Motor neuron (in vitro differentiated cells): Measurements from ENCODE around the gene ENPP3. TPM values are rescaled to one million over a fixed set of nuclear protein-coding genes. Genes with fewer than 3 reads are reported as not detected.

ENCODE experiments used
- ATAC-seq, 8 experiments: fragments of 200-7000 bp; cut with Tn5 transposase; replicated peaks in 6 of 8; 2 replicates each; pipeline ENCODE4 v1.8.0; 2021; ENCODE audit warnings: mild to moderate bottlenecking in 8 of 8, moderate library complexity in 8 of 8
- H3K27ac ChIP-seq, 2 donors: fragments of 250-450 bp; sonication (Bioruptor Pico); 2 replicates each; pipeline ENCODE4 v1.9.0; 2021; ENCODE audit warnings: antibody characterized with exemption in 2 of 2, mild to moderate bottlenecking in 2 of 2, moderate library complexity in 1 of 2
- H3K4me1 ChIP-seq, 2 donors: fragments of 250-450 bp; sonication (Bioruptor Pico); replicated peaks in 1 of 2; 2 replicates each; pipeline ENCODE4 v1.6.1; 2021; ENCODE audit warnings: antibody characterized with exemption in 2 of 2, mild to moderate bottlenecking in 2 of 2, moderate library complexity in 1 of 2
- H3K4me3 ChIP-seq, 5 donors: fragments of 250-450 bp; sonication (Bioruptor Pico); 2 replicates each; pipeline ENCODE4 v1.9.0; 2021; ENCODE audit warnings: antibody characterized with exemption in 5 of 5, mild to moderate bottlenecking in 5 of 5, moderate library complexity in 4 of 5
- WGBS, 10 experiments: fragments of 450-650 bp; shearing (Covaris generic); methylation state at CpG; one replicate each; pipeline ENCODE4 v1.0.0; 2022; 5-methylcytosine and 5-hydroxymethylcytosine counted together
- in situ Hi-C, 9 experiments: fragments of 400-800 bp; cut with MboI; loops; one replicate each; pipeline ENCODE4 v1.15.0; 2021; ENCODE audit warnings: low sequenced_read_pairs in 9 of 9, low pct_unique_long_range_greater_than_20kb in 2 of 9; ENCODE audit not compliant: unreplicated experiment in 9 of 9
- total RNA-seq, 8 experiments: library from RNA; unstranded; fragments of 300-600 nt; gene quantifications; 2 replicates each; pipeline versions ENCODE4 v1.2.3 to v1.2.4, GENCODE V29; 2022

ENPP3 gene
- total RNA-seq, 8 experiments from 2014 or later: 0.14 to 0.78 (median 0.27) TPM; not detected in 3

- no peak for ATAC-seq
- Histone ChIP-seq H3K4me1 (no peaks in the 10 kb centered on the region), H3K4me3 (no peak overlapping the region), H3K27ac (no peak overlapping the region)
- in situ Hi-C loops: no loop called here
- 80 to 100% (median 91%) methylated on average over 2 to 9 of the region's 15 CpGs for WGBS, 10 experiments
Observed at GRCh38 chr6:131769385-131770141, 132.5 kb downstream of the ENPP3 start.

GRCh38 chr6:131770776-131771175, 133.7 kb downstream of the ENPP3 start:
- in situ Hi-C loops: no loop called here
- no peak overlapping the region for H3K27ac ChIP-seq
- ATAC-seq: no peak
- no peak overlapping the region for H3K4me3 ChIP-seq
- WGBS, 10 experiments: 0 to 100% (median 80%) methylated on average over 1 of the region's 1 CpG; no CpG with 5 or more reads in 3 of the 10 experiments
- no peaks in the 10 kb centered on the region for H3K4me1 ChIP-seq

GRCh38 chr6:131773284-131773950, 136.3 kb downstream of the ENPP3 start:
- WGBS, 10 experiments: 8 to 95% (median 79%) methylated on average over 2 to 4 of the region's 4 CpGs; no CpG with 5 or more reads in 2 of the 10 experiments
- Histone ChIP-seq H3K4me3 (no peak overlapping the region), H3K27ac (no peak overlapping the region), H3K4me1 (no peaks in the 10 kb centered on the region)
- peak in 2 of 8 experiments; percentile 24 to 25 for ATAC-seq
- in situ Hi-C loops: no loop called here

DNA sequence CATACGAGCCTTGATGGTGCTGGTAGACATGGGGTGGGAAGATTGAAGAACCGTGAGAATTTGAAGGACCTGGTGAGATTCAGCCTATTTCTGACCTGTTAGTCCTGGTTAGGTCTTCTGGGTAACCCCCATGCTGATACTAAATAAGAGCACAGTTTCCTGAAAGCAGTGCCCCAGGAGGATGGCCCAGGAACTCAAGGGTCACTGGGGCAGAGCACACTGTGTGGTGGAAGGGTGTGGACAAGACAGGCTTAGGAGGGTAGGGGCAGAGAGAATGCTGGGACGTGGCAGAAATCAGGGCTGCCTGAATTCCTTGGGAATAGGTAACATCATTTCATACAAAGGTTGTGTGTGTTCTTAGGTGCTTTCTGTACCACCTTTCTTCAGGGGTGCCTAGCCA, 138.8 kb downstream of the ENPP3 start:
- no peak overlapping the region for H3K27ac ChIP-seq
- in situ Hi-C loops: no loop called here
- no peak overlapping the region for H3K4me3 ChIP-seq
- ATAC-seq: no peak
- 65 to 100% (median 80%) methylated on average over 1 to 3 of the region's 3 CpGs; no CpG with 5 or more reads in 3 of the 10 experiments for WGBS, 10 experiments
- no peaks in the 10 kb centered on the region for H3K4me1 ChIP-seq

GRCh38 chr6:131776985-131777384, 139.9 kb downstream of the ENPP3 start:
- in situ Hi-C loops: no loop called here
- Histone ChIP-seq H3K27ac (no peak overlapping the region), H3K4me3 (no peak overlapping the region), H3K4me1 (no peaks in the 10 kb centered on the region)
- WGBS, 10 experiments: 50 to 88% (median 78%) methylated on average over 1 to 2 of the region's 2 CpGs; no CpG with 5 or more reads in 2 of the 10 experiments
- ATAC-seq: no peak

GRCh38 chr6:131778169-131778568, 141.1 kb downstream of the ENPP3 start:
- ATAC-seq: no peak
- 60 to 100% (median 79%) methylated on average over 1 of the region's 1 CpG; no CpG with 5 or more reads in 4 of the 10 experiments for whole genome bisulfite sequencing, 10 experiments
- in situ Hi-C loops: no loop called here
- H3K27ac ChIP-seq: no peak overlapping the region
- H3K4me3 ChIP-seq: no peak overlapping the region
- H3K4me1 ChIP-seq: no peaks in the 10 kb centered on the region

GRCh38 chr6:131779304-131779703, 142.2 kb downstream of the ENPP3 start:
- no peak for ATAC-seq
- H3K4me3 ChIP-seq: no peak overlapping the region
- no peak overlapping the region for H3K27ac ChIP-seq
- in situ Hi-C loops: no loop called here
- H3K4me1 ChIP-seq: no peaks in the 10 kb centered on the region
- 0 to 100% (median 86%) methylated on average over 1 to 2 of the region's 2 CpGs; no CpG with 5 or more reads in 1 of the 10 experiments for WGBS, 10 experiments

DNA sequence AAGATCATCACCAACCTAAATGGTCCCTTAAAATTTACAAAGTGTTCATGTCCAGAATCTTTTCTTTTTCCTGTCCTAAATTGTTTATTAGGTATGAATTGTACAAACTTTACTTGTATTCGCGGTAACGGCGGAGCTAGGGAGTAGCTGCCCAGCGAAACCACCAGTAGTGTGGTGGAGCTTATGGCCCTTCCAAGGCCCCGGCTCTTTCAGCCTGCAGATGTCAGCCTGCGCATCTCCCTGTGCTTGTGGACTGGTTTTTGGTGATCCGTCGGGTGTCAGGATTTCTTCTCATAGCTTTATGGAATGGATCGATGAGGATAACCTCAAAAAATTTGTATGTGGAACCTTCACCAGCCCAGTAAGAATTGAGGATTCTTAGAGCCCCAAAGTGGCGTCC, 143.5 kb downstream of the ENPP3 start:
- no peak overlapping the region for H3K27ac ChIP-seq
- ATAC-seq: no peak
- H3K4me3 ChIP-seq: no peak overlapping the region
- 85 to 97% (median 93%) methylated on average over 6 to 11 of the region's 11 CpGs; no CpG with 5 or more reads in 2 of the 10 experiments for WGBS, 10 experiments
- H3K4me1 ChIP-seq: no peaks in the 10 kb centered on the region
- in situ Hi-C loops: no loop called here

GRCh38 chr6:131781687-131782086, 144.6 kb downstream of the ENPP3 start:
- ATAC-seq: no peak
- in situ Hi-C loops: no loop called here
- Histone ChIP-seq H3K4me3 (no peak overlapping the region), H3K27ac (no peak overlapping the region), H3K4me1 (no peaks in the 10 kb centered on the region)
- WGBS, 10 experiments: 42 to 89% (median 58%) methylated on average over 2 to 3 of the region's 3 CpGs; no CpG with 5 or more reads in 1 of the 10 experiments

DNA sequence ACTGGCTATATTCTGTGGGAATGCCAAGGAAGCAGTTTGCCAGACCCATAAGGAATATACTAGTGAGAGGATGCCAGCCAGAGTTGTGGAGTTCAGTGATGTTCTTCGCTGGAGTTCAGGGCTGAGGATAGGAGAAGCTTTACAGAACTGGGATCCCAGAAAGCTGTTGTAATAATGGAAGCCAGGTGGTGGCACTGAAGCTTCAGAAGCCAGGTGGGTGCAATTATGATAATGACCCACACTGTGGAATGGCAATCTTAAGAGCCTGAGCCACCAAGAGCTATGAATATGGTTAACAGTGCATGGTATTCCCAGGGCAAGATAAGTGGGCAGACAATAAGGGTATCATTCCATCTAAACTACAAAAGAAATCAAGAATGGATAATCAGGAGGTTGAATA, 145.7 kb downstream of the ENPP3 start:
- in situ Hi-C loops: no loop called here
- no peak overlapping the region for H3K4me3 ChIP-seq
- H3K27ac ChIP-seq: no peak overlapping the region
- H3K4me1 ChIP-seq: no peaks in the 10 kb centered on the region
- WGBS, 10 experiments: 50 to 100% (median 88%) methylated on average over 1 of the region's 1 CpG; no CpG with 5 or more reads in 5 of the 10 experiments
- ATAC-seq: peak in 3 of 8 experiments; percentile 65 to 89 (median 77)

- H3K4me3 ChIP-seq: no peak overlapping the region
- in situ Hi-C loops: no loop called here
- no peaks in the 10 kb centered on the region for H3K4me1 ChIP-seq
- peak in 2 of 8 experiments; percentile 75 to 86 for ATAC-seq
- 0 to 88% (median 76%) methylated on average over 1 of the region's 1 CpG; no CpG with 5 or more reads in 6 of the 10 experiments for WGBS, 10 experiments
- H3K27ac ChIP-seq: no peak overlapping the region
Observed at GRCh38 chr6:131784561-131784960, 147.5 kb downstream of the ENPP3 start.

DNA sequence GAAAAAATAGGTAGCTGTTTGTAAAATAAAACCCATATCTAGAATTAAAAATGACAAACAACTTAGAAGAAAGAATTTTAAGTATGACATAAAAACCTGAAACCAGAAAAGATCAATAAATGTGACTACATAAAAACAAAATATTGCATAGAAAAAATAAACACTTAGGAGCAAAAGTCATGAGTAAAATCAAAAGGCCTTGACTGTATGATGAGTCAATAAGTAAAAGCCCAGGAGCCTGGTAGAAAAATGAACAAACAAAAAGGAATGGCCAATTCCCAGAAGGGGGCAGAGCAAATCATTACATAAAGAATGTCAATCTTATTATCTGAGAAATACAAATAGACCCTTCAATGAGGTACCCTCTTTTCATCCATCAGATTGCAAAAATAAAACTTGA, 150.0 kb downstream of the ENPP3 start:
- in situ Hi-C loops: no loop called here
- ATAC-seq: no peak

GRCh38 chr6:131787766-131788712, 150.9 kb downstream of the ENPP3 start:
- 20 to 100% (median 65%) methylated on average over 1 to 7 of the region's 8 CpGs for WGBS, 10 experiments
- no peak overlapping the region for H3K27ac ChIP-seq
- no peaks in the 10 kb centered on the region for H3K4me1 ChIP-seq
- ATAC-seq: peak; percentile 43 to 82 (median 50)
- in situ Hi-C loops: no loop called here
- no peak overlapping the region for H3K4me3 ChIP-seq

More for the DNA sequence above, 150.0 kb downstream of the ENPP3 start:
- H3K4me3 ChIP-seq: no peak overlapping the region
- H3K27ac ChIP-seq: no peak overlapping the region
- no peaks in the 10 kb centered on the region for H3K4me1 ChIP-seq
